22Rv1 (cell line): Measurements from ENCODE around the gene SSTR3.
"Not testable (repeated sequence)": the region's sequence is repeated elsewhere in the genome, so short reads cannot be mapped to it uniquely, and the experiment has no call there.

ENCODE experiments used
- H3K27ac ChIP-seq: fragments of 450-650 bp; 2 replicates; pipeline ENCODE4 v1.5.1; 2017
- ZFX ChIP-seq: fragments of 450-650 bp; IDR thresholded peaks from 2 replicates; pipeline ENCODE4 v1.6.1; 2017; ENCODE audit warnings: antibody characterized with exemption, borderline replicate concordance
- TF ChIP-seq, protein P1 (sequence below): fragments of 450-650 bp; IDR thresholded peaks from 2 replicates; pipeline ENCODE4 v1.5.1; 2017; ENCODE audit warnings: mild to moderate bottlenecking

SSTR3 gene

DNA sequence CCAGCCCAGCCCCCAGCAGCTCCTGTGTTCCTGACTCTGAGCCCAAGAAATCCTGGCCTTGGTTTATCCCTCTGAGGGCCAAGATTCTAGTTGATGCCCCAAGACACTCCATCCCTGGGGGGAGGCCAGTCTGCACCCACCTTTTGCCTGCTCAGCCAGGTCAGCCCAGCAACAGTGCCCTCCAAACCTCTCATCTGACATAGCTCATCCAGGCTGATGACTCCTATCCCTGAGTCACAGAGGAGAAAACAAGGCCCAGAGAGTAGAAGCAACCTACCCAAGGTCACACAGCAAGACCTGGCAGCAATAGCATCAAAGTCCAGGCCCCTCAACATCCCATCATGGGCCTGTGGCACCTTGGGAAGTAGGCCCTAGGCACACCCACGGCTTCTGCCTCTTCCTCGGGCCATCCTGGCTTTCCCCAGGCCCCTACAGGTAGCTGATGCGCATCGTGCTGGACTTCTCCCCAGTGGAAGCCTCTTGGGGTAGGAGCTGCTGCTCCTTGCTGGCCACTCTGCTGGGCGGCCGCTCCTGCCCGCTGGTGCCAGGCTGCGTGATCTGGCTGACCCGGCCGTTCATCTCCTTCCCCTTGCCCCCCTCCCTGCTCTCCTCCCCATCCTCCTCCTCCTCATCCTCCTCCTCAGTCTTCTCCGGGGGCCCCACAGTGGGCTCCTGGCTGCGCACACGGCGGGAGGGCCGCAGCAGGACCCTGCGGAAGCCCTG lies 6.0 kb downstream of the SSTR3 start:
- no peak overlapping the region for H3K27ac ChIP-seq
- TF ChIP-seq ZFX: no peak
- TF ChIP-seq, protein P1, sequence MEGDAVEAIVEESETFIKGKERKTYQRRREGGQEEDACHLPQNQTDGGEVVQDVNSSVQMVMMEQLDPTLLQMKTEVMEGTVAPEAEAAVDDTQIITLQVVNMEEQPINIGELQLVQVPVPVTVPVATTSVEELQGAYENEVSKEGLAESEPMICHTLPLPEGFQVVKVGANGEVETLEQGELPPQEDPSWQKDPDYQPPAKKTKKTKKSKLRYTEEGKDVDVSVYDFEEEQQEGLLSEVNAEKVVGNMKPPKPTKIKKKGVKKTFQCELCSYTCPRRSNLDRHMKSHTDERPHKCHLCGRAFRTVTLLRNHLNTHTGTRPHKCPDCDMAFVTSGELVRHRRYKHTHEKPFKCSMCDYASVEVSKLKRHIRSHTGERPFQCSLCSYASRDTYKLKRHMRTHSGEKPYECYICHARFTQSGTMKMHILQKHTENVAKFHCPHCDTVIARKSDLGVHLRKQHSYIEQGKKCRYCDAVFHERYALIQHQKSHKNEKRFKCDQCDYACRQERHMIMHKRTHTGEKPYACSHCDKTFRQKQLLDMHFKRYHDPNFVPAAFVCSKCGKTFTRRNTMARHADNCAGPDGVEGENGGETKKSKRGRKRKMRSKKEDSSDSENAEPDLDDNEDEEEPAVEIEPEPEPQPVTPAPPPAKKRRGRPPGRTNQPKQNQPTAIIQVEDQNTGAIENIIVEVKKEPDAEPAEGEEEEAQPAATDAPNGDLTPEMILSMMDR: no peak

DNA sequence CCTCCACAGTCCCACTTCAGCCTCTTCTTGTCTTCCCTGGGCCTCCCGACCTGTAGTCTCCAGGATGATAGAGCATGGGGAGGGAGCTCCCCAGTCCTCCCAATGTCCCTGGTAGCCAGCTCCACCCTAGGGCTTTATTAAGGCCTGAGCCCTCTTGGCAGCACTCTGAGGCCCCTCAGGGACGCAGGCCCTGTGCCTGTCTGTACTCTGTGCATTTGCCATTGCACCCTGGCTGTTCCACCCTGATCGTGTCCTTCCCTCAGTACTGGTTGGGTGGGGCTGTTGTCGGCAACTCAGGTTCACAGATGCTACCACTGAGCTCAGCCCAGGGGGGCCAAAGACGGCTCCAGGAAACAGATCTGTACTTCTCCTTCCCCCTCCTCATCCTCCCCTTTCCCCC lies 7.2 kb downstream of the SSTR3 start:
- no peak for TF ChIP-seq ZFX
- TF ChIP-seq, protein P1: no peak
- no peak overlapping the region for H3K27ac ChIP-seq

DNA sequence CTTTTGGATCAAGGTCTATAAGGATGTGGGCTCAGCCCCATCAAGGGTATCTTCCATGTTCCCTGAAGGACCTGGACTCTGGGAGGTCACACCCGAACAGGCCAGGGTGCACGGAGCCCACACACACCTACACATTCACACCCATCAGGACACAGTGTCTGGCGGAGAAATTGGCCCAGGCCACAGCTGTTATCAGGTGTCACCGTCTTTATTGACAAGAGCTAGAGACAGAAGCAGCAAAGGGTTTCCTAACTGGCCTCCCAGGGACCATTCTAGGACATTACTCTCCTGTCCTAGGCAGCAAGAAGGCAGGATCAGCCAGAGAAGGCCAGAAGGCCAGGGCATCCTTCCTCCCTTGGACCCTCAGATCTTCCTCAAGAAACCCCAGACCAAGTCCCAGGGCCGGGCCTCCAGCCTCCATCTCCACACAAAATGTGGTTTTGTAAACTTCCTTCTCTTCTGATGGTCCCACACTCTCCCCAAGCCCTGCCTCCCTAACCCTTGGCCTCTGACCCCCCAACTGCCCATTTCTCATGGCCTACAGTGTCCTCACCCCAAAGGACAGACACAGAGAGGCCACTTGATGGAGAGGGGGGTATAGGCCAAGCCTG lies 8.1 kb downstream of the SSTR3 start:
- no peak overlapping the region for H3K27ac ChIP-seq
- TF ChIP-seq, protein P1: no peak
- TF ChIP-seq ZFX: no peak

DNA sequence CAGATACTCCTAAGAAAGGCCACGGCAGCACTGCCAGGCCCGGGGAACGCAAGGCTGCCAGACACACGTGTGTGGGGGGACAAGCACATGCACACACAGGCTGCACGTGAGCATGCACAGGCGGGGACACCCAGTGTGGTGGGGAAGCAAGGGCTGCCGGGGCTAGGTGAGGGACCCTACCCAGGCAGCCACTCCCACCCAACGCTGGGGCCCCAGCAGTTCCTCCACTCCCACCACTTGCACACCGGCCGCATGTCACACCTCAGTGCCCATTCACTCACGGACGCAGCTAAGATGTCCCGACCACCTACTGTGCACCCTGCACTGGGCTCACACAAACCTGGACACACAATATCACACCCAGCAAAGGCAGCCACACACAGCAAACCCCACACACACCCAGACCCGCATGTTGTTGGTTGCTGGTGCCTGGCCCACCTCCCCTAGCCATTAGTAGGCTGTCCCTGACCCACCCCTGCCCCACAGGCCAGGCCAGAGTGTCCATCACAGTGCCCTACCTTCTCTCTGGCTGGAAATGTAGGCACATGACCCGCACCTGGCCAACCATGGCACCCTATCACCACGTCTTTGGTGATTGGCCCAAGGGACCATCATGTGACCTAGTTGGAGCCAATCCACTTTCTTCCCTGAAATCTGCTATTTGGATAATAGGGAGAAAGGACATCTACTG lies 8.8 kb downstream of the SSTR3 start:
- no peak overlapping the region for H3K27ac ChIP-seq
- TF ChIP-seq, protein P1: no peak
- TF ChIP-seq ZFX: no peak

DNA sequence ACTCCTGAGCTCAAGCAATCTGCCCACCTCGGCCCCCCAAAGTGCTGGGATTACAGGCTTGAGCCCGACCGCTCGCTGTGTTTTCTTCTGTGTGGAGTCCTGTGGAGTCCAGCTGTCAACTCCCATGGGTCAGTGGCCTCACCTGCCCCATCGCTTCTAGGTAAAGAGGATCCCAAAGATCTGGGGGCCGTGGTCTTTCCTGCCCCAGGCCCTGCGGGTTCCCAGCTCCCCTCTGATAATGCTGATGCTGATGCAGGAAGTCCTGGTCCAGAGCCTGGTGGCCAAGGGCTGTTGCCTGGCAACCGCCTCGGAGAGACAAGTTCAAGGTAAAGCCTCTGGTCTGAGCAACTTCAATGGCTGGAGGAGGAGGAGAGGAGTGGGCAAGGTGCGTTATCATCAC lies 9.6 kb downstream of the SSTR3 start:
- no peak overlapping the region for H3K27ac ChIP-seq
- TF ChIP-seq, protein P1: no peak
- no peak for TF ChIP-seq ZFX

DNA sequence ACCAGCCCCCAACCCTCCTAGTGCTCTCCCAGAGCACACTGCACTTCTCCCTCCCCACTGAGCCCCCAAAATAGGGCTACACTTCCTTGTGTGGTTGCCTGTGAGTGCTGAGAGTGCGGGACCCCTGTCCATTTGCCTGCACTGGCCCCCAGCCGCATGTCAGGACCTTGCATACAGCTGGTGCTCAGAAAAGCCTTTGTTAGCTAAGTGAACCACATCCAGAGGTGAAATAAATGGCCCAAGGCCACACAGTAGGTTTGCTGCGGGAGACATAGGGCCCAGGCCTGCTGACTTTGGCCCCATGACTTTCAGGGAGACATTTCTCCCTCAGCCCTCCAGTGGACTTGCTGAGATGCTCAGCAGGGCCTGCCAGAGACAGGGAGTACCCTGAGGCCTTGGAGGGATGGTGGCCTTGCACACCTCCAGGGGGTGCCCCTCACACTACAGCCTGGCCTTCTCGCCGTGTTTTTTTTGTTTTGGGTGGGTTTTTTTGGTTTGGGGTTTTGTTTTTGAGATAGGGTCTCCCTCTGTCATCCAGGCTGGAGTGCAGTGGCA lies 10.2 kb downstream of the SSTR3 start:
- no peak overlapping the region for H3K27ac ChIP-seq
- TF ChIP-seq, protein P1: no peak
- TF ChIP-seq ZFX: no peak

DNA sequence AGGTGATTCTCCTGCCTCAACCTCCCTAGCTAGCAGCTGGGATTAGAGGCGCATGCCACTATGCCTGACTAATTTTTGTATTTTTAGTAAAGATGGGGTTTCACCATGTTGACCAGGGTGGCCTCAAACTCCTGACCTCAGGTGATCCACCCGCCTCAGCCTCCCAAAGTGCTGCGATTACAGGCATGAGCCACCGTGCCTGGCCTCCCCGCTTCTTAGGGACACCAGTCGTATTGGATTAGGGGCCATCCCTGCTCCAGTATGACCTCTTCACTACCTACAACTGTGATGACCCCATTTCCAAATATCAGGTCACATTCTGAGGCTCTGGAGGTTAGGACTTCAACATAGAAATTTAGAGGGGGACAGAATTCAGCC lies 10.8 kb downstream of the SSTR3 start:
- H3K27ac ChIP-seq: not testable (repeated sequence)
